HFF-Myc (cell line): ENCODE data around the gene SLC35E1.

Experiments used
- DNase-seq: peaks from one replicate; pipeline ENCODE4 v3.0.0-alpha.2; 2011; ENCODE audit warnings: low read depth; ENCODE audit errors: extremely low read depth
- H3K4me3 ChIP-seq: replicated peaks from 2 replicates; pipeline ENCODE4 v1.5.1; 2011; ENCODE audit warnings: low read depth, mild to moderate bottlenecking, control low read depth, low read length
- TF ChIP-seq, protein P1 (sequence below): IDR thresholded peaks from 2 replicates; pipeline ENCODE4 v1.5.1; 2012; ENCODE audit warnings: mild to moderate bottlenecking, low read depth, low read length, control low read depth; ENCODE audit errors: missing control alignments

The SLC35E1 gene

DNA sequence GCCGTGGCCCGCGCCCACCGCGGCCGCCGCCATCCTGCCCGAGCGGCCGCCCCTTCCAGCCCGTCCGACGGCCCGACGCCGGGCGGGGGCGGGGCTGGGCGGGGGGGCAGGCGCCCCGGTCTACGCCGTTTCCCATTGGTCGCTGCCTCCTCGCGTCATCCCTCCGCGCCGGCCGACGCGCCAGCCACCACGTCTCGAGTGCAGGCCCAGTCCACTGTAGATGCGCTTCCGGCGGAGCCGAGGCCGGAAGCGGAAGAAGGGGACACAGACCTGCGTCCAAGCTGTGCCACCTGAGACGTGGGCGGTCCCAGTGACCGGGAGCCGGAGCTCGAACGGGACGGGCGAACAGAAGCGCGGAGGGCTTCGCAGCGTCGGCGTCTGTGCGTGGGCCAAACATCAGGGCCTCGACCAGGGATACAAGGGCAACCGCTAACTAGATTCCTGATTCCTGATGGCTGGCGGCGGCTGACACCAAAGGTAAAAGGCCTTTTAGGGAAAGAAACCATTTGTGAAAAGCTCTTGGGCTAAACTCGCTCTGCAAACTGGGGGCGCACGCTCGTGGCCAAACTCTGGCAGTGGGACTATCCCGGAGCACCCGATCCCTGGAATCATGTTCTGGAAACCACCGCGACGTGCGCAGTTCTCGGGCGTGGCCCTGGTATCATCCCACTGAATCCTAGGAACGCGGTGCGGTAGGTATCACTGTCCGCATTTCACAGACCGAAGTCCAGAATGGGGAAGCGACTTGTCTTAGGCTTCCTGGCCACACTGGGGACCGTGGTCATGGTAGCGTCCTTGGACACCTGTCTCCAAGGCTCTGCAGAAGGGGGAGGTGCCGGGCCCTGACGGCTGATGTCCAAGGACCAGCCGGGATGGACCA is at the start of gene SLC35E1:
Gene SLC35E1 (minus strand): TSS at position 84 of the 880 bp plus-strand sequence. CDS start 51 bp downstream, at position 33.
- TF ChIP-seq, protein P1, sequence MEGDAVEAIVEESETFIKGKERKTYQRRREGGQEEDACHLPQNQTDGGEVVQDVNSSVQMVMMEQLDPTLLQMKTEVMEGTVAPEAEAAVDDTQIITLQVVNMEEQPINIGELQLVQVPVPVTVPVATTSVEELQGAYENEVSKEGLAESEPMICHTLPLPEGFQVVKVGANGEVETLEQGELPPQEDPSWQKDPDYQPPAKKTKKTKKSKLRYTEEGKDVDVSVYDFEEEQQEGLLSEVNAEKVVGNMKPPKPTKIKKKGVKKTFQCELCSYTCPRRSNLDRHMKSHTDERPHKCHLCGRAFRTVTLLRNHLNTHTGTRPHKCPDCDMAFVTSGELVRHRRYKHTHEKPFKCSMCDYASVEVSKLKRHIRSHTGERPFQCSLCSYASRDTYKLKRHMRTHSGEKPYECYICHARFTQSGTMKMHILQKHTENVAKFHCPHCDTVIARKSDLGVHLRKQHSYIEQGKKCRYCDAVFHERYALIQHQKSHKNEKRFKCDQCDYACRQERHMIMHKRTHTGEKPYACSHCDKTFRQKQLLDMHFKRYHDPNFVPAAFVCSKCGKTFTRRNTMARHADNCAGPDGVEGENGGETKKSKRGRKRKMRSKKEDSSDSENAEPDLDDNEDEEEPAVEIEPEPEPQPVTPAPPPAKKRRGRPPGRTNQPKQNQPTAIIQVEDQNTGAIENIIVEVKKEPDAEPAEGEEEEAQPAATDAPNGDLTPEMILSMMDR: no peak
- peak; percentile 80 for DNase-seq

DNA sequence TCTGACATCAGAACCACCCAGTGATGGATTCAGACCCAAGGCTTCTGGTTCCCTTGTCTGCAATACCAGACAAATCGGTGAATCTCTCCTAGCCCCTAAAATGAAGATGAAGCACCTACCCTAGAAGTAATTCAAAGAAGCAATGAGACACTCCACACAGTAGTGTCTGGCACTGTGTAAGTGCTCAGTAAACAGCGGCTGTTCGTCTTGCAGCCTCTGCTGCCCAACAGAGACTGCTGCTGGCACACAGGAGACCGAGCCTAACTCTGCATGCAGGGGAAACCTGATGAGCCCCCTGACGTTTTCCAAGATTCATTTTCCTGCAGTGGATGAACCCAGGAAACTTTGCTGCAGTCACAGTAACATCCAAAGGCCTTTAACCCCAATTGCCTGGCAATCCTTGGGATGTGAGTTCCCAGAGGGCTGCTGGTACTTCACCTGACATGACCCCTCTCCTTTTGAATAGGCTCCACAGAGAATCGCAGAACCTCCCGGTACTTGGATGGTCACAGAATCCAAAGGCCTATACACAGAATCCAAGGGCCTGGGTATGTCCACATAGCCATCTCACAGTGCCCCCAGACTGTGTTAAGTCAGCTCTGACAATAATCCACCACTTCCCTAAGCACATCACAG is 49.1 kb upstream of the SLC35E1 start:
- no peak for DNase-seq
- H3K4me3 ChIP-seq: no peak overlapping the region
- TF ChIP-seq, protein P1: no peak

More for the DNA sequence above, at the start of gene SLC35E1:
- H3K4me3 ChIP-seq: peak within 1 kb of the TSS; percentile 92

DNA sequence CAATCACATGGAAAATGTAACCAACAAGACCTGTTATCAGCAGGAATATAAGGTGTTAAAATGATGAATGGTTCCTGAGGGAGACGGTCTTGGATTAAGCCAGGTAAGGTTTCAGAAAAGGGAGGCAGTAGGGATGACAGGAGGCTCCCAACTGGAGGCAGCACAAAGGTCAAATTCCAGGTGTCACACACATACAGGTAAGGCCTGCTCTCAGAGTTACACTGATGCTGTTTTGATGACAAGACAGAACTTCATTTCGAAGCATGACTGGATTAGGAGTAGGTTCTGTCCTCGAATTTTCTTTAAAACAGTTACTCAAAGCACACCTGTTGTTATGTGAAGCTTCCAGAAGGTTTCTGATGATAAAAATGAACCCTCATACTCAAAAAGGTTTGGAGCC is 48.4 kb upstream of the SLC35E1 start:
- H3K4me3 ChIP-seq: no peak overlapping the region
- TF ChIP-seq, protein P1: no peak
- no peak for DNase-seq

DNA sequence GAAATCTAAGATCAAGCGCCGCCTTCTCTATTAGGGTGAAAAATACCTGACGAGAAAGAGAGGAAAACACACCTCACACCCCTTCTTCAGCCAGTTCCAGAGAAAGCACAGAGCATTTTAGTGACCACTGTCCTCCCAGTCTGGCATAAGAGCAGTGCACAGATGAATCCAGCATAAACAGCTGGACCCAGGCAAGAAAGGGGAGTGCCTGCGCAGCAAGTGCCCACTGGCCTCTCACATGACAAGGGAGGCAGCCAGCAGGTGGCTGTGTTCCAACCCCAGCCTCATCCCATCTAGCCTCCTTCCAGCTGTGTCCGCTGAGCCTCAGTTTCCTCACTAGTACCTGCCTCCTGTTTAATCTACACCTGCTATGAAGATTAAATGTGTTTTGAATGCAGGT is 47.8 kb upstream of the SLC35E1 start:
- TF ChIP-seq, protein P1: no peak
- no peak for DNase-seq
- no peak overlapping the region for H3K4me3 ChIP-seq

GRCh38 chr19:16619457-16619856 is 47.2 kb upstream of the SLC35E1 start:
- TF ChIP-seq, protein P1: no peak
- no peak for DNase-seq
- no peak overlapping the region for H3K4me3 ChIP-seq

GRCh38 chr19:16618248-16618647 is 46.0 kb upstream of the SLC35E1 start:
- no peak overlapping the region for H3K4me3 ChIP-seq
- TF ChIP-seq, protein P1: no peak
- DNase-seq: no peak
